Measurements from ENCODE around the gene VPS8.

Gene VPS8

DNA sequence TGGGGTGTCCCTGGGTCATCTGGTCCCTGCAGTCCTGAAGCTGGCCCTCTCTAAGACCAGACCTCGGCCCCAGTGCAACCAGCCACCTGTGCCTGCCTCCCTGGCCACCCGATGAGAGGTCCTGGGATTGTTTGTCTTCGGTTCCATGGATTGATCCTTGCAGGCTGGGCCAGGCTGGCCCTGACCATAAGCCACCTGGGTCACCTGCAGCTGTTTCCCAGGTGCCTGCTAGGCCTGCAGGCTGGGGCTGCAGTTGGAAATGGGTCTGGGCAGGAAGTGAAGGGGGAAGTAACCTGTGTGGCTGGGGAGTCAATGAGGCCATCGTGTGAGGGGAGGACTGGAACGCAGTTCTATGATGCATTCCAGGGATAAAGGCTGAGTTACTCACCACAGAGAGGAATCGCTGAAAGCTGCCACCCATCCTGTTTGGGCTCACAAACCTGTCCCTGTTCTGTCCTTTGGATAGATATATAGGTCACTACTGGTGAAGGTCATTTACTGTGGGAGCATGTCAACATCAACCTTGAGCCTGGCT lies 30.9 kb upstream of the VPS8 start:
- intact Hi-C loops (cut with DNase I) = no loop called here

DNA sequence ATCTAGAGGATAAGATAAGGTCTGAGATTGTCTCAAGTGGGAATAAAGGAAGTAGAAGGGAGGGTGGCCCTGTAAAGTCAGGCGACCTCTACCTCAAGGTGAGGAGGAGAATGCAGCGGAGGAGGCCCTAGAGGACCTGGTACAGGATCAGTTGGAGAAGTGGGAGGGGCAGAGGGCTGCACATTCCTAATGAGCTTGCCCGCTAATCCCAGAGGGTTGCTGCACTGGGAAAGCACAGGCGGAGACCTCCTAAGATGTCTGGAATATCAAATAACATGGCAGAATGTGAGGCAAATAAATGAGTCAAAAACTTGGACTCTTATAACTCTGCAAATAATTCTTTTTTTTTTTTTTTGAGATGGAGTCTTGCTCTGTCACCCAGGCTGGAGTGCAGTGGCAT lies 30.2 kb upstream of the VPS8 start:
- no peak for DNase-seq
- intact Hi-C loops (cut with DNase I) = no loop called here

More for the DNA sequence above, 30.9 kb upstream of the VPS8 start:
- no peak for DNase-seq

DNA sequence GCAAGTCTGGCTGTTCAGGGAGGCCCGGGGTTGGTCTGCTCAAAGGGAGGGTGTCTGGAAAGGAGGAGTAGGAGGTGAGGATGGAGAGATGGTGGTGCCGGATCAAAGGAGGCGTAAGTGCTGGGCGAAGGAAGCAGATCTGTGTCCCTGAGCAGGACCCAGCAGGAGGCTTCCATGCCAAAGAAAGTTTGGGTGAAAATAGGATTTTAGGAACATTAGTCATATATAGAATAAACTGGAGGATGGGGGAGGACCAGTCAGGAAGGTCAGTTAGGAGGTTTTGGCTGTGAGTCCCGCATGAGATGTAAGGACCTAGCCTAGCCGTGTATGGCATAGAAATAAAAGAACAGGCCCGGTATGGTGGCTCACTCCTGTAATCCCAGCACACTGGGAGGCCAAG lies 28.6 kb upstream of the VPS8 start:
- intact Hi-C loops (cut with DNase I) = no loop called here
- no peak for DNase-seq

DNA sequence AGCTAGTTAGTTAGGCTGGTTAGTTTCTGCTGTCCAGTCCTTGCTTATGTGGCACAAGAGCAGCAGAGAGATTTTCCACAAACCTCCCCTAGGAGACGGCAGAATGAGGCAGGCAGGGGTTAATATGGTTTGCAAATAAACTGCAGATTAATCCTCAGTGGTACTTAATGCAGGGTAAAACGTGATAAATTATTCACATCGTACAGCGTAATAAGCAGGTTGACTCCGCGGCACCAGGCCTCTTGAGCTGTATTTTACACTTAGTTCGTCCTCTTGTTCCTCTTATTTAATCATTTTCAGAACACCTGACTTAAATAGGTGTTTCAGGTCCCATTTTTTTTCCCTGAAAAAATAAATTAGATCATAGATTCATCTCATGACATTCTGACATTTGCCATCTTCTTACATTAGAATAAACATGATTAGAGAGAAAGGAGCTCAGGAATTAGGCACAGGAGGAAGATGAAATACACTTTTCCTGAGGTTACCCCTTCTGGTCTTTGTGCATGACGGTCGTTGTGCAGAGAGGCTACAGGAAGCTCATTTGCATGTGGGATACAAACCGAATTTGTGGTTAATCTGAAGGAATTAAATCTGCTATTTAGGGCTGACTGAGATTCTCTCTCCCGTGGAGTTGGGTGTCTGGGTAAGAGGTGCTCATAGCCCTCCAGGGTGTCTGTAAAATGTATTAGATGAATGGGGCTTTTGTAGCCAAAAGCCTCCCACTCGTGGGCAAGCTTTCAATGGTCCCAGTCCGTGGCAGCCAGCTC lies 27.1 kb upstream of the VPS8 start:
- no peak for DNase-seq
- intact Hi-C loops (cut with DNase I) = no loop called here

DNA sequence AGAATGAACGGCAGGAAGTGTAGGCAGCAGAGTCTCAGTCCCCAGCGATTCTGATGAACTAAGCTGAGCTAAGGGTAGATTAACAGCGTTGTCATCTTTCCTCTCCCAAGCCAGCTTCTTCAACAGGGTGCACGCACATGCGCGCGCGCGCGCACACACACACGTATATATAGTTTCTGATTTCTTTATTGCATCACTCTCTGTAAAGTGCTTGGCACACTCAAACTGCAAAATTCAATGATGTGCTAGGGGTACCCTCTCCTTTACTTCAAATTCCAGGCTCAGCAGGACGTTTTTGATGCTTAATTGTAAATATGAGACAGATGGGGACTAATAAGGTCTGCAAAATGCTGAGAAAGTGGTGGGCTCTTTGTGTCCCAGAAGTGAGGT lies 26.1 kb upstream of the VPS8 start:
- intact Hi-C loops (cut with DNase I) = no loop called here
- DNase-seq = peak in 23 of 42 donors; percentile 14 to 71 (median 44)

DNA sequence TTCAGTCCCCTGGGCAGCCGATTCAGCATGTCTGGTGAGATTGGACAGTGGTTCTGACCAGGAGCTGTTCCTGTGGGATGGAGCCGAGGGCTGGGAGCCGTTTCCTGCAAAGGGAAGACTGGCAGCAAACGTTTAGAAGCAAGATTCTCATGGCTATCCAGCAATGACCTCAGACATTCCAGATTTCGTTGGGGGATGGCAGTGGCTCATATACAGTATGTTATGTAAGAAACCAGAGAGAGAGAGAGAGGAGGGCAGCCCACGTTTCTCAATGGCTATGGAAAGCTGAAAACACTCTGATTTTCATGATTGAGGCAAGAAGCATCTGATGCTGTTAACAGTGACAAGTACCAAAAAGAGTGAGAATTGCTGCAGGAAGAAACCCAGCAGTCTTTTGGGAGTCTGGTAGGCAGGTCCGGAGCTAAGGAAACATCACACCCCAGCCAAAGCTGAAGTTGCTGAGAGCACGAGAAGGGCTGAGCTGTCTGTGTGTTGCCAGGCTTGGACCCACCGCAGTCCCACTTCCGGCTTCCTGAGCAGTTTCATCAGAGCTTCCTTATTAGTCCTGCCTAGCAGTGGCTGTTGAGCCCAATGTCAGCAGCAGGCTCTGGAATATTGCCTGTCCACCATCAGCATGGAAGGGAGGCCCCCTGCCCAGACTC lies 25.6 kb upstream of the VPS8 start:
- intact Hi-C loops (cut with DNase I) = no loop called here
- DNase-seq = peak in 33 of 42 donors; percentile 14 to 70 (median 48)

DNA sequence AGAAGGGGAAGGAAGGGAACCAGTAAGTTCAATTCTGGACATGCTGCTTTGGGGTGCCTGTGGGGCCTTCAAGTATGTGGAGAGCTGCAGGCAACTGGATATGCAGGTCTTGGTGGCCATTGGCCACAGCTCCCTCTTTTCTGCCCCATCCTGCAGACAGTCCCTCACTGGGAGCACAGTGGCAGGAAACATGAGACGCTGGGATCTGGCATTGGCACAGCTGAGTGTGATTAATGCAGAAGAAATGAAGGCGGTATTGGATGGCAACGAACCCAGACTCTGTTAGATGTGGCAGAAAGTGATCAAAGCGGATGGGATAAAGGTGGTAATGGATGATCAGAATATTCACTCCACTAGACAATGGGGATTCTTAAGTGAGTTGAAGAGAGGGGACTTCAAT lies 23.2 kb upstream of the VPS8 start:
- DNase-seq = no peak
- intact Hi-C loops (cut with DNase I) = no loop called here

DNA sequence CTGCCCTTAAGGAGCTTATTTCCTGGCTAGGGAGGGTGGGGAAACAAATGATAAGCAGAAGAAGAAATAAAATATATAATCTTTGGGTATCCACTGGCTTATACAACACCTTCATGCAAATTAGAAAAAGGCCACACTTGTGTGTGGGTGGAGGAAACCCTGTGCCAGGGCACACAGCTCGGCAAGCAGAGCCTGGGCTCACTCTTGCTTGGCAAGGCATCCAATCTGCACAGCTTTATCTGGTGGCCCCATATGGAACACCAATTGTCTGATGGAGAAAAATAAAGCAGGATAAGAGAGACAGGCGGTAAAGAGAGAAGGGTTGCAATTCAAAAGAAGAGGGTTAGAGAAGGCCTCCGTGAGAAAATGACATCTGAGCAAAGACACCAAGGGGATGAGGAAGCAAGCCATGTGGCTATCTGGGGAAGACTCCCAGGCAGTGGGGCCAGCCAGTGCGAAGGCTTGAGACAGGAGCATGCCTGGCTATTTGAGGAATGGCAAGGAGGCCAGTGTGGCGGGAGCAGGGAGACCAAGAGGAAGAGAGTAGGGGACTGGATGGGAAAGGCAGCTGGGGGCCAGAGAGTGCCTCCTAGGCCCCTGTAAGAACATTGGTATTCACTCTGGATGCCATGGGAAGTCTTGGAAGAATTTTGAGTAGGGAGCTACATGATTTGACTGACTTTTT lies 22.5 kb upstream of the VPS8 start:
- intact Hi-C loops (cut with DNase I) = no loop called here
- DNase-seq = no peak

DNA sequence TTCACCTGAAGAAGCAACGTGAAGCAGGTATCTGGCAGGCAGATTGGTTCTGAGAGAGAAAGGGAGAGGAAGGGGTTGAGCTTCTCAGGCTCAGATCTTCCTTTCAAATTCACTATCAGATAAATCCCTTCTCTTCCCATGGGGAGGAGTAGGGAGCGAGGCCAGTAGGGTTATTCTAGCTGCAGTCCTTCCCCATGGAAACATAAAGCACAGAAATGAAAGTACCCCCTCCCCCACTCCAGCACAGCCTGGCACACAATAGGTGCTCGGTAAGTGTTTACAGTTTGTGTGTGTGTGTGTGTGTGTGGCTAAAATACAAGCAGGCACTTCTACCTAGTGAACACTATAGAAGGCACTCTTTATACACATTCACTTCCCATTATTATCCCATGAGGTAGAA lies 20.8 kb upstream of the VPS8 start:
- no peak for DNase-seq
- intact Hi-C loops (cut with DNase I) = no loop called here

DNA sequence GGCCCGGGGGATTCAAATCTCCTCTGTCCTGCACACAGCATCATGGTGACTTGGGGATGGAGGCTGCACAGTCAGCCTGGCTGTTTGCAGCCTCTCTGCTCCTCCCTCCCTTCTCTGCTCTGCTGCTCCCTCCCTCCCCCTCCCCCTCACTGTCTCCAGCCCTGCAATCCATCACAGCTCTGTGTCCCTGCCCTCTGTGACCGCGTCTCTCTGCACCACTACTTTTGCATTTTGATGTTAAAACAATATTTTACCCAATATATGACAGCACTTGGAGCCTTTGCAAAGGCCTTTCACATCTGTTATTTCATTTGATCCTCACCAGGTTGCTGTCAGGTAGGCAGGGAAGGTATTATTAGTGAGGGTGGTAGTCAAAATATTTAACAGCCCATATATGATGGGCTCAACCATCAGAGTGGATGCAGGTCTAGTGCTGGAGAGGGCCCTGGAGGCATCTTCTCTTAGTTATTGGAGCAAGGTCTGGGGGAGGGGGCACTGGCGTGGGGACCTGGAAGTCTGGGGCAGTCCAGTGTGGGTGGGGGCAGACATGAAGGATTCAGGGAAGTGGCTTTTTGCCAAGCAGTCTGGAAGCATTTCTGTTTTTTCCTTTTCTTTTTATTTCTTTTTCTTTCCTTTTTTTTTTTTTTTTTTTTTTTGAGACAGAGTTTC lies 16.3 kb upstream of the VPS8 start:
- no peak for DNase-seq
- intact Hi-C loops (cut with DNase I) = no loop called here

DNA sequence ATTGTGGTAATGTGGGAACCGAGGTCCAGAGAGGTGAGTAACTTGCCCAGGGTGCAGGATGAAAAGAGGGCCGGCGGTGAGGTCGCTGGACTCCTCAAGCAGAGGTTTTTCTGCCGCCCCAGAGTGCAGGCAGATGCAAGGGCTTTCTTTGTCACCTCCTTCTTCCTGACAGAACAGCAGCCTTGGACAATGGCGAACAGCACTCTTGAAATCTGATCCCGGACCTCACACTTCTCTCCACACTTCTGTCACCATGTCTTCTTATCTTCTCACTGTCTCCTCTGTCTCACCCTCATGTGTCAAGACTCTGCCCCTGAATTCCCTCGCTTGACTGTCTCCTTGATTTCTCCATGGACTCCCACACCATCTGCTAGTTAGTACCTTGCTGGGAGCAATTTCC lies 15.4 kb upstream of the VPS8 start:
- DNase-seq = no peak
- intact Hi-C loops (cut with DNase I) = no loop called here

DNA sequence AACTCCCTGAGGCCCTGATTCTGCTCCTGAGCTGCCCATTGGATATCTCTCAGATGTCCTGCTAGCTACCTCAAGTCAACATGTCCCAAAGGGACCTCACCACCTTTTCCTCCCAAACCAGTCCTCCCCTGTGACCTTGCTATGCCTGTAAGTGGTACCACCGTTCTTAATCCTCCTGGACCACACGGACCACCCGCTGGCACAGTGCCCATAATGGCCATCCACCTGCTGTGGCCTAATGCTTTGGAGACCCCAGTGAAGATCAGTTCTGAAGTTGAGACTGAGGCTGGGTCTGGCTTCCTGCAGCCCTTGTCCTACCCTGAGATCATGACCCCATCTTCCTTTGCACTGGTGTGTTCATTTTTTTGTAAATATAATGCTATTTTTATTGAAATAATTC lies 15.0 kb upstream of the VPS8 start:
- DNase-seq = no peak
- intact Hi-C loops (cut with DNase I) = no loop called here

DNA sequence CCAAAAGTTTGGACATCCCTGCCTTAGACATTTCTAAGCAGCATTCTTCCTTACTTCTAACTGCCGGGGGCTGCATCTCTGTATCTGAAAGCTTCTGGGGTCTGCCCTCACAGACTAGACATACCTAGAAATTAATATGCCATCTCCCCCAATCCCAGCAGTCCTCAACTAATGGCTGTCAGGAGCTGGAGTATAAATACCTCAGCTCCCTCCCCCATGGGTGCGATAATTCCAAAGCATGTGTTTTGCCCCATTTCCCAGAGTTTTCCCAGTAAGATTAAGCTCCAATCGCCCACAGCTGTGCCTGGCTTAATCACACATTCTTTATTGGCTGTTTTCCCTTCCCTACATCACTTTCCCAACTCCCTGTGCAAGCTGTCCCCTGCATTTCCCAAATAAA lies 13.8 kb upstream of the VPS8 start:
- intact Hi-C loops (cut with DNase I) = no loop called here
- DNase-seq = no peak

DNA sequence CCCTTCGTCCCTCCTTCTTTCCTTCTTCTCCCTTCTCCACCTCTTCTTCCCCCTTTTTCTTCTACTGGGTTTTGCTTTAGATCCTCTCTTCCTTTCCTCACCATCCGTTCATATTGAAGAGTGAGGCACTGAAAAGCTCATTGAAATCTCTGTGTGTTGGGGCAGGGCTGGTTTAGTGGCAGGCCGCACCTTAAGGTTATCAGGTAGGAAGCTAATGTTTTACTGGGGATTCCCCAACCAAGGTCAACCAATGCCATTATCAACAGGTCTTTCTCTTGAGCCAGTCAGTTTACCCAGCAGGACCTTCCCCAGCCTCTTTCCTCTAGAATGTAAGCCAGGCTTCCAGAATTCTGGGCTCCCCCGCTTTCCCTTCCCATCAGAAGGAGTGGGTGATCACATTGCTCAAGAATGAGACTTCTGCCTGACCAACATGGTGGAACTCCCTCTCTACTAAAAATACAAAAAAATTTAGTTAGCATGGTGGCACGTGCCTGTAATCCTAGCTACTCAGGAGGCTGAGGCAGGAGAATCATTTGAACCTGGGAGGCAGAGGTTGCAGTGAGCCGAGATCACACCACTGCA lies 11.5 kb upstream of the VPS8 start:
- intact Hi-C loops (cut with DNase I) = no loop called here
- DNase-seq = no peak

DNA sequence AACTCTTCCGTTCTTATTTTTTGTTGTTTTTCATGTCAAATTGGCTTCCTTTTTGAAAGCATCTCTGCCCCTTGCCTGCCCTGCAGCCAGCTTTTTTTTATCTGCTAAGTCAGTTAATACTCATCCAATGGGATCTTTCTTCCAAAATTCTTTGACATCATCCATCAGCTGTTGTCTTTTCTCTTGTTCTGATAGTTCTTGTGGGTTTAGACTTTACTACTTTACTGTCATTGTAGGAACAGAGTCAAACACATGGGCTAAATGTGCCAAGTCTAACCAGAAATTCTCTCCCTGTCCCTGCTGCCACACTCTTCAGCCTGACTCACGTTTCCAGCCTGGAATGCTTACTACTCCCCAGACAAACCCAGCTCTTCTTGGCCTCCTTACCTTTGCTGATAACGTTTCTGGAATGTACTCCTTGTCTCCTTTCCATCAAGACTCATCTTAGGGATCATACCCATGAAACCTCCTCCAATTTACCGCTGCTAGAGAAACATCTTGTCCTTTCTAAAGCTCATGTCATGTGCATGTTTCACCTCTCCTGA lies 10.7 kb upstream of the VPS8 start:
- DNase-seq = no peak
- intact Hi-C loops (cut with DNase I) = no loop called here

DNA sequence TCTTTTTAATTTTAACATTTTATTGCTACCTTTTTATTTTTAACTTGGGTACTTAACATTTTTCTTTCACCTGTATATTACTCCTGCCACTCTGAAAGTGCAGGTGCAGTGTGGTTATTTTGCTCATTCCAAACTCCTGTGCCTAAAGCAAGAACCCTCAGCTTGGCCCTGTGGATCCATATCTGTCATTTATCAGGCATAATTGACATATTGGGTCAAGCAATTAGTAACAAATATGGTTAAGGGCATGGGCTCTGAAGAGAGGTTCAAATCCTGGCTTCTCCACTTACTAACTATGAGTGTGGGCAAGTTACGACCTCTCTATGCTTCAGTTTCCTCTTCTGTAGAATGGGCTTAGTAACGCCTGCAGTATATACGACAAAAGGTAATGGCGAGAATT lies 9.8 kb upstream of the VPS8 start:
- DNase-seq = no peak
- intact Hi-C loops (cut with DNase I) = no loop called here

DNA sequence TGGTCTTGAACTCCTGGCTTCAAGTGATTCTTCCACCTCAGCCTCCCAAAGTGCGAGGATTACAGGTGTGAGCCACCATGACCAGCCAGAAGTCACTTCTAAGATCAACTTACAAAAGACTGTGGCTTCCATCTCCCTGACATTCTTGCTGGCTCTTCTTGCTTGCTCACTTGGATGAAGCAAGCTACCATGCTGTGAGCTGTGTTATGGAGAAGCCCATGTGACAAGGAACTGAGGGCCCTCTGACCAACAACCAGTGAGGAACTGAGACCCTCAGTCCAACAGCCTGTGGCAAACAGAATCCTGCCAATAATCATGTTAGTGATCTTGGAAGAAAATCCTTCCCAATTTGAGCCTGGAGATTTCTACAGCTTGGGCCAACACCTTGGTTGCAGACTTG lies 7.2 kb upstream of the VPS8 start:
- DNase-seq = no peak
- intact Hi-C loops (cut with DNase I) = no loop called here

DNA sequence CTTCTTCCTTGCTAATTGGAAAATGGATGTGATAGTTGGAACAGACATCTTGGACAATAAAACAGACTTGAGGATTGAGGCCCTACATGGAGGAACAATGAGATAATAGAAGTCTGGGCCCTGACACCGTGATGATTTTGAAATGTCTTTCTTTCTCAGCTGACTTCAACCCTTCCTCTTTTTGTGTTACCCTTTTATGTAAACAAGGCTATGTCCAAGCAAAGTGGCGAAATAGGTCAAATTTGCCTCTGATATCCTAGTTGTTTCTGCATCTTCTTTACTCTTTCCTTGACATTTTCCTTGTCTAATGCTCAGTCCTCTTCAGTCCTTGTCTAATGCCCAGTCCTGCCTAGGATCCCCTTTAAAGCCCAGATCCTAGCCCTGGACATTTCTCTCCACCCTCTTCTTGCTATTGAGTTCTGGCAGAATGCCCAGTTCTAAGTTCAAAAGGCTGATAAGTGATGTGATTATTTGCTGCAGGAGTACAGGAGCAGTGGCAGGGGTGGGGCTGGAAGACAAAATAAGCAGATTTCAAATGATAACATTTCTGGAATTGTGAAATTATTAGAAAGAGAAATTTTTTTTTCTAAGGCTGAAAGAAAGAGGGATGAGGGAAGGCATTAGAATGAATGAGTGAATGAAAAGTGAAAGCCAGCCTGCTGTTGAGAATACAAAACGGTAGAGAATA lies 6.5 kb upstream of the VPS8 start:
- intact Hi-C loops (cut with DNase I) = no loop called here
- no peak for DNase-seq

All from head of caudate nucleus (tissue), 42 donors.